ENCODE results near the gene RASA3. TPM values are rescaled to one million over a fixed set of nuclear protein-coding genes. Genes with fewer than 3 reads are reported as not detected.

Gene RASA3
- total and polyA plus RNA-seq, 2 donors (not counting 3 experiments of a cell fraction or from before 2014, with no cell fraction given), result 26.5 to 53.8 TPM

GRCh38 chr13:114081761-114082681 lies 50.4 kb downstream of the RASA3 start:
- no TSS peak for BruUV-seq (replicated peaks)
- Histone ChIP-seq H4K20me1 (replicated peaks; ENCODE audit: control insufficient read depth, extremely low read depth, insufficient read depth, low read length) (no peaks in the 10 kb centered on the region), H2AFZ (ENCODE audit: low read depth, low read length) (no peak overlapping the region), H3K27me3 (ENCODE audit: control insufficient read depth in 2 of 2, insufficient read depth in 2 of 2, low read length in 2 of 2) (no peaks in the 10 kb centered on the region), H3K4me1 (ENCODE audit: control insufficient read depth, extremely low read depth, insufficient read depth, low read length) (no peaks in the 10 kb centered on the region), H3K9me3 (replicated peaks; ENCODE audit: control insufficient read depth, insufficient read depth, low read length) (no peaks in the 10 kb centered on the region), H3K4me2 (ENCODE audit: insufficient read depth, low read length) (no peak overlapping the region), H3K27ac (ENCODE audit: insufficient read depth, low read depth, low read length) (no peak overlapping the region), H3K36me3 (ENCODE audit: control insufficient read depth in 2 of 2, extremely low read depth in 1 of 2, insufficient read depth in 2 of 2, low read length in 2 of 2) (no peaks in the 10 kb centered on the region), H3K9ac (replicated peaks; ENCODE audit: extremely low read depth, insufficient read depth, low read length) (no peak overlapping the region), H3K4me3 (replicated peaks in 1 of 3; ENCODE audit: insufficient read depth in 1 of 3, low read depth in 1 of 3, low read length in 3 of 3) (no peak overlapping the region), H3K9me1 (replicated peaks; ENCODE audit: control insufficient read depth, extremely low read depth, insufficient read depth, low read length) (no peaks in the 10 kb centered on the region), H3K79me2 (ENCODE audit: control insufficient read depth, insufficient read depth, low read length) (peaks cover 65% of the 10 kb centered on the region)
- intact Hi-C loops (cut with micrococcal nuclease) (no loop called here), dilution Hi-C loops (cut with MboI; ENCODE audit: extremely low pct_ligation_motif_present, low sequenced_read_pairs) (no loop called here)
- TF ChIP-seq MAX (IDR thresholded peaks at IDR 0.05; ENCODE audit: insufficient read depth, insufficient read length) (no peak), POLR2A (IDR thresholded peaks at IDR 0.05; ENCODE audit: low read depth, low read length) (no peak), CTCF (IDR thresholded peaks at IDR 0.05; ENCODE audit: extremely low read depth in 1 of 2, insufficient read depth in 1 of 2, low read depth in 1 of 2, low read length in 2 of 2) (no peak), MYC (IDR thresholded peaks at IDR 0.05; ENCODE audit: low read depth, low read length) (no peak), JUN (IDR thresholded peaks at IDR 0.05; ENCODE audit: borderline replicate concordance, insufficient read depth, insufficient read length, low read depth) (no peak), EZH2 (IDR thresholded peaks at IDR 0.05; ENCODE audit: borderline replicate concordance, low read depth, low read length, severe bottlenecking) (no peak), FOS (IDR thresholded peaks at IDR 0.05; ENCODE audit: borderline replicate concordance, insufficient read depth, low read length) (no peak), GATA2 (IDR thresholded peaks at IDR 0.05; ENCODE audit: insufficient read depth, insufficient read length, low read depth, low read length) (no peak), POLR2AphosphoS5 (IDR thresholded peaks at IDR 0.05; ENCODE audit: insufficient read depth, low read depth, low read length) (no peak)
- CTCF ChIA-PET, result no interaction called here
- no peak for DNase-seq (ENCODE audit: low read depth, low spot score)
- no peak for FAIRE-seq
- POLR2A ChIA-PET, result no interaction called here

Measured in endothelial cell of umbilical vein (primary cell).